Ecto neural progenitor cell (in vitro differentiated cells): ENCODE results near the gene PRMT7.

ENCODE experiments used
- DNase-seq: peaks from one replicate; pipeline ENCODE4 v3.0.0-alpha.2; 2018; ENCODE audit warnings: low spot score

PRMT7 gene

DNA sequence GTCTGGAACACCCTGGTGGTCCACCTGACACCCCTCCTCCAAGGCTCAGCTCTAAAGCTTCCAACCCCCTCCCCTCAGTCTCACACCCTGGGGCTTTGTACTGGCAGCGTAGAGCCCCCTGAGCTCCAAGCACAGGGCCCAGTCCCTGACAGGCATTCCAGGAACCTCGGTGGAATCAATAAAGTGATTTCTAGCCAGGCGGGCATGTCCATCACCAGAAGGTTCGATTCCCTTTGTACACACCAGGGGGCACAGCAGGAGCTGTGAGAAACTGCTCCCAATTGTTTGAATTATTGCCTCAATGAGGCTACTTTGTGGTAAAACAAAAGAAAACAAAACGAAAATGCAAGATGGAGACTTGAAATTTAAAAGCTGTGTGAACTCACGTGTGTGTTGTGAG is 85.7 kb downstream of the PRMT7 start:
- DNase-seq = no peak

DNA sequence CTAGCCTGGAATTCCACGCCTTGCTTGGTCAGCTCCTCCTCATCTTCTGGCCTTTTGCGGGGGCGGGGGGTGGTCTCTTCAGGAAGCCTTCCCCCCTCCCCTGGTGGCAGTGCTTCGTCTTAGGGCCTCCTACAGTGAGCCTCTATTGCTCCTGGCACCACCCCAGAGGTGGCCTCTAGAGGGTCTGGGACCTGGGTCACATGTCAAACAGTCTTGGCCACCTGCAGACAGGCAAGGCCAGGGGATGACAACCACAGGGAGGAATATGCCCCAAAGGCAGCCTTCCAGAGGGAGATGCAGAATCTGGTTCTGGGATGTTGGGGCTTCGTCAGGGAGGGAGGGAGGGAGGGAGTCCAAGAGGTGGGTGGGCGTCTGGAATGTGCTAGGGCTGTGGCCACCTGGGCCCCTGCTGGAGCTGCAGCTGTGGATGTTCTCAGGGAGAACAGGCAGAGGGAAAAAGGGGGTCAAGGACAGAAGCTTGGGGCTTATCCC is 86.9 kb downstream of the PRMT7 start:
- DNase-seq = no peak

DNA sequence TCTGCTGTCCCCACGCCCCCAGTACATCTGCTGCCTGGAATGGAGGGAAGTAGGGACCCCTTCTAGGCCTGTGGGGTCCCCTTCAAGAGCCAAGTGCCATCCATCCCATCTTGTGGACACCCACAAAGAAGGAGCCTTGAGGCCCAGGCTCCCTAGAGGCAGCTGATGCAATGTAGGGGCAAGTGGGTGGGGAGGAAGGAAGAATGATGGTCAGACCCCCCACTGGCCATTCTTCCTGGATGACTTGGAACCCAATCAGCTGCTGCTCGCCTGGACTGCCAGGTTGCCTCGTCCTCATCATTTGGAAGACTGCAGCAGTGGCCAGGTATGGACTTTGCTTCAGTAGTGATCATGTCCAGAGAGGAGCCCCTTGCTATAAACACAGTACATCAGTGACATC is 88.6 kb downstream of the PRMT7 start:
- DNase-seq = no peak

- no peak for DNase-seq
These were observed 89.5 kb downstream of the PRMT7 start for GRCh38 chr16:68400083-68400923.

DNA sequence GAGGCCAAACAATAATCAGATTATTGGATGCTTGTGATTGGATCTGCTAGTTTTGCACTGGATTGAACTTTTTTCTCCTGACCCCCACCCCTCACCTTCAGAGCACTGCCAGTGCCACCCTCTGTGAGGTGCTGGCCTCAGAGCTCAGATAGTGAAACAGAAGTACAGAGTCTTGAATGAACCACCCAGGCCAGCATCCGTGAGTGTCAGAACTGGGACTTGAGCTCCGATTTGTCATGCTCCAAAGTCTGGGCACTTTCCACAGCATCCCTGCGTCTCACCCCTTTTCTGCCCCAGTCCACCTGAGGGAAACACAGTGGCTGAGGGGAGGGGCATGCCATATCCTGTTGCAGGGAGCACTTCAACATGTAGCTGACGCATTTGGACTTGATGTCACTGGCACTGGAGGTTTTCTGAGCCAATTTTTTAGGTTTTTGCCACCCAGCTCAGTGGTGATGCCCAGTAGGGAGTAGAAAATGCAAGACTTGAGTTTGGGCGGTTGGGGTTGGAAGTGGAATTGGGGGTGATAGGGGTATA is 90.2 kb downstream of the PRMT7 start:
- DNase-seq = no peak

GRCh38 chr16:68401871-68402747 is 91.3 kb downstream of the PRMT7 start:
- DNase-seq = no peak

- no peak for DNase-seq
These were observed 91.9 kb downstream of the PRMT7 start for GRCh38 chr16:68402748-68403040.

- DNase-seq = no peak
These were observed 92.4 kb downstream of the PRMT7 start for GRCh38 chr16:68403177-68403576.

DNA sequence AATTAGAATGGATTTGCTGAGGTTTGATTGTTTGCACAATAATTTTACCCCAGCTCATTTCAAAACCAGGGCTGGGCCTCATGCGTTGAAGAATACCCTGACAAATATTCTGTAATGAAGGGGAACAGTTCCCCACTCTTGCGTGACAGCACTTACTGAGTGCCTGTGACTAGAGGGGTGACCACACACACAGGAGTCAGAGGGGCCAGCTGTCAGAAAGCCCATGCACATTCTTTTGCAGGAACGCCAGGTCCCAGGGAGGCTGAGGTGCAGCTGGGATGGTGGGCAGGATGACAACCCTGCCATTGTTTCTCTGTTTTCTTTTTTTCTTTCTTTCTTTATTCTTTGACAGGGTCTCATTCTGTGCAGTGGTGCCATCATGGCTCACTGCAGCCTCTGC is 92.9 kb downstream of the PRMT7 start:
- no peak for DNase-seq

- DNase-seq = no peak
These were observed 94.0 kb downstream of the PRMT7 start for GRCh38 chr16:68404736-68405345.

DNA sequence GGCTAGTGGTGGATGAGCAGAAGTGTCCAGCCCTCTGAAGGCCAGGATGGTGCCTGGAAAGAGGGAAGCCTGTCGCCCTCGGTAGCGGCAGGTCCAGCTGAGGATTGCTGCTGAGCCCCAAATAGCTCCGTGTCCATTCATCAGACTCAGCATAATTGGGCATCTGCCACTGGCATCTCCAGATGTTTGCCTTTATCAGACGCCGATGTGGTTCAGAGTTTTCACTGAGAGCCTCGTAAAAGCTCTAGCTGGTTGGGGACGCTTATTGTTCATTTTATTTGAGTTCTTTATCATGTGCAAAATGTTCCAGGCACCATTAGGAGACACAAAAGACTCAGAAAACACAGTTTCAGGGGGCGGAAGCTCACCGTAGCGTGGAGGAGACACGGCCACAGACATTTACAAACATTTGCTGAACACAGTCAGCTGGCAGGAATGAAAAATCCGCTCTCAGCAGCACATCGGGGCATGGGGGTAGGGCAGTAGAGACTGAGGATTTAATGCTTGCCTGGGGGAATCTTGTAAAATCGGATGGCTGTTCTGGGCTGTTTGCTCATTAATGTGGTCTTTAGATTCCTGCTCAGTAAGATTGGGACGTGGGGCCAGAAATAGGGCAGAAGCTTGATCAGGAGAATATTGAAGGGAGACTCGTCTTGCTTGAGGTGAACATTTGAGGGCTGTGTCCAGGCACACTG is 95.8 kb downstream of the PRMT7 start:
- DNase-seq = no peak
